ENCODE measurements around the gene RBM4B.
A peak's percentile ranks its signal among the peaks of the same experiment; 100 is the strongest.

DNA sequence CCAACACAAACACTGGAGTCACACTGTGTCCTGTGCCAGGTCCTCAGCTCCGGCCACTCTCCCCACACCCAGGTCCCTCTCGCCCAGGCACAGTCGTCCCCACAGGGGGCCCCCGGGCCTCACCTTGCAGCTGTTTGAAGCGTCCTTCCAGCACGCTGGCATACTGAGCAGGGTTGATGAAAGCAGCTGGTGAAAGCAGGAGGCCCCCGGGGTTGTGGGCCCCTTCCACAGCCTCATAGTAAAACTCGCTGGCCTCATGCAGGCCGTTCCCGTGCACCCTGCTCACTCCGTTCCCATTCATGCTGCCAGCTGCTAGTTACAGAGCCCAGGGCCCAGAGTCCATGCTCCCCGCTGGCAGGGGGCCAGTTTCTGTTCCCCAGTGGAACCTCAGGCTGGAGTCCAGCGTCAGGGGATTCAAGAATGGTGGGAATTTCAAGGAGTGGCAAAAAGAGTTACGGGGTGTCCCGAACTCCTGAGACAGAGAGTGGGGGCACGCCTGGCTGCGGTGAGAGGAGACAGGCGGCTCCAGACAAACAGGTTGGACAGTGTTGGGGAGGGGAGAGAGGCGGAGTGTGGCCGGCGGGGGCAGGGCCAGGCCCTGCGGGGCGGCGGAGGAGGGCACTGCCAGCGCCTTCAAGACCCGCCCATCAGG lies 40.8 kb upstream of the RBM4B start:
- TF ChIP-seq POLR2A (IDR thresholded peaks at IDR 0.05): no peak
- TF ChIP-seq, protein P1, sequence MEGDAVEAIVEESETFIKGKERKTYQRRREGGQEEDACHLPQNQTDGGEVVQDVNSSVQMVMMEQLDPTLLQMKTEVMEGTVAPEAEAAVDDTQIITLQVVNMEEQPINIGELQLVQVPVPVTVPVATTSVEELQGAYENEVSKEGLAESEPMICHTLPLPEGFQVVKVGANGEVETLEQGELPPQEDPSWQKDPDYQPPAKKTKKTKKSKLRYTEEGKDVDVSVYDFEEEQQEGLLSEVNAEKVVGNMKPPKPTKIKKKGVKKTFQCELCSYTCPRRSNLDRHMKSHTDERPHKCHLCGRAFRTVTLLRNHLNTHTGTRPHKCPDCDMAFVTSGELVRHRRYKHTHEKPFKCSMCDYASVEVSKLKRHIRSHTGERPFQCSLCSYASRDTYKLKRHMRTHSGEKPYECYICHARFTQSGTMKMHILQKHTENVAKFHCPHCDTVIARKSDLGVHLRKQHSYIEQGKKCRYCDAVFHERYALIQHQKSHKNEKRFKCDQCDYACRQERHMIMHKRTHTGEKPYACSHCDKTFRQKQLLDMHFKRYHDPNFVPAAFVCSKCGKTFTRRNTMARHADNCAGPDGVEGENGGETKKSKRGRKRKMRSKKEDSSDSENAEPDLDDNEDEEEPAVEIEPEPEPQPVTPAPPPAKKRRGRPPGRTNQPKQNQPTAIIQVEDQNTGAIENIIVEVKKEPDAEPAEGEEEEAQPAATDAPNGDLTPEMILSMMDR (IDR thresholded peaks at IDR 0.05): peak in 3 of 6 experiments; percentile 17 to 60 (median 45)
- no peak for TF ChIP-seq EP300 (IDR thresholded peaks at IDR 0.05)

Measured in upper lobe of left lung (tissue), 4 donors.